Measurements from ENCODE around the gene RAPGEF1. TPM values are rescaled to one million over a fixed set of nuclear protein-coding genes. Genes with fewer than 3 reads are reported as not detected.
"Not testable (repeated sequence)": the region's sequence is repeated elsewhere in the genome, so short reads cannot be mapped to it uniquely, and the experiment has no call there.

Gene RAPGEF1
- total and polyA plus RNA-seq, 2 experiments from 2014 or later, result 3.3 to 24.1 TPM

DNA sequence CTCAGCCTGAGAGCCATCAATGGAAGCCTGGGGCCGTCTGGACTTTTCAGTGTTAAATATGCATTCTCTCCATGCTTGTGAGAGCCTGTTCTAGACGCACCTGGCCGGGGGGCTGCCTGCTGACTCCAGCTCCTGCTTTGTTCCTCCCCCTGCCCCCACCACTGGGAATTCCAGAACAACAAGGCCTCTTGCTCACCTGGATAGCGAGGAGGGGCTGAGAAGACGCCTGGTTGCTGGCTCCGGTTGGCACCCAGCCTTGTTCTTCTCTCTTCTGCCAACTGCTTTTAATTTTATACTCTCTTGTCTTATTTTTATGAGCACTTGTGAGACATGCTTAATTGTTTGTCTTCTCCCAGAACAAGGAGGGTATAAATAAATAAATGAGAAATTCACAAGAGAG is 15.0 kb upstream of the RAPGEF1 start:
- peaks cover 43% of the 10 kb centered on the region for H3K27me3 ChIP-seq (replicated peaks; ENCODE audit: insufficient read depth)
- no peak overlapping the region for H3K4me2 ChIP-seq (ENCODE audit: unreplicated experiment)
- no peaks in the 10 kb centered on the region for H3F3A ChIP-seq (ENCODE audit: insufficient read depth)
- H4K20me1 ChIP-seq (ENCODE audit: insufficient read depth), result no peaks in the 10 kb centered on the region
- no peak overlapping the region for H3K4me3 ChIP-seq
- H2AFZ ChIP-seq, result no peak overlapping the region
- H3K36me3 ChIP-seq (ENCODE audit: low read depth), result no peaks in the 10 kb centered on the region
- H3K4me1 ChIP-seq (ENCODE audit: insufficient read depth), result no peaks in the 10 kb centered on the region
- in situ Hi-C loops (cut with MboI), result no loop called here
- H3K9me3 ChIP-seq (ENCODE audit: low read depth), result no peaks in the 10 kb centered on the region
- no peak for DNase-seq
- H3K9ac ChIP-seq, result no peak overlapping the region
- TF ChIP-seq EZH2 (IDR thresholded peaks at IDR 0.05; ENCODE audit: insufficient read depth, poor library complexity, severe bottlenecking) (no peak), EZH2phosphoT487 (IDR thresholded peaks at IDR 0.05; ENCODE audit: insufficient read depth, low read depth) (no peak)
- no peaks in the 10 kb centered on the region for H3K79me2 ChIP-seq (ENCODE audit: insufficient read depth)
- H3K27ac ChIP-seq, result no peak overlapping the region
- no peaks in the 10 kb centered on the region for H3K9me2 ChIP-seq (ENCODE audit: insufficient read depth)
- WGBS, 2 experiments (ENCODE audit: low coverage in 1 of 2, low lambda C conversion rate in 2 of 2, missing lambda C conversion rate in 2 of 2), result 5 to 7% methylated on average over 6 of the region's 6 CpGs

DNA sequence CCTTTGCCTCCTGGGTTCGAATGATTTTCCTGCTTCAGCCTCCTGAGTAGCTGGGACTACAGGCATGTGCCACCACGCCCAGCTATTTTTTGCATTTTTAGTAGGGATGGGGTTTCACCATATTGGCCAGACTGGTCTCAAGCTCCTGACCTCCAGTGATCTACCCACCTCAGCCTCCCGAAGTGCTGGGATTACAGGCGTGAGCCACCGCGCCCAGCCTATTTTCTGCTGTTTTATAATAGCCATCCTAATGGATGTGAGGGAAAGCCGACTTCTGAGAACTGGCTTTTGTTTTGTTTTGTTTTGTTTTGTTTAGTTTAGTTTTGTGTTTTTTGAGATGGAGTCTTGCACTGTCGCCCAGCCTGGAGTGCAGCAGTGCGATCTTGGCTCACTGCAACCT is 13.9 kb upstream of the RAPGEF1 start:
- H3K9me2 ChIP-seq (ENCODE audit: insufficient read depth); H3K4me1 ChIP-seq (ENCODE audit: insufficient read depth); H3K36me3 ChIP-seq (ENCODE audit: low read depth); H3K4me2 ChIP-seq (ENCODE audit: unreplicated experiment); H3K79me2 ChIP-seq (ENCODE audit: insufficient read depth); H3K27ac ChIP-seq; H3K4me3 ChIP-seq; H2AFZ ChIP-seq; H4K20me1 ChIP-seq (ENCODE audit: insufficient read depth); H3K9me3 ChIP-seq (ENCODE audit: low read depth); H3K9ac ChIP-seq; in situ Hi-C loops (cut with MboI); H3F3A ChIP-seq (ENCODE audit: insufficient read depth); DNase-seq: not testable (repeated sequence)
- peaks cover 32% of the 10 kb centered on the region for H3K27me3 ChIP-seq (replicated peaks; ENCODE audit: insufficient read depth)
- 79 to 83% methylated on average over 9 of the region's 9 CpGs for WGBS, 2 experiments (ENCODE audit: low coverage in 1 of 2, low lambda C conversion rate in 2 of 2, missing lambda C conversion rate in 2 of 2)

DNA sequence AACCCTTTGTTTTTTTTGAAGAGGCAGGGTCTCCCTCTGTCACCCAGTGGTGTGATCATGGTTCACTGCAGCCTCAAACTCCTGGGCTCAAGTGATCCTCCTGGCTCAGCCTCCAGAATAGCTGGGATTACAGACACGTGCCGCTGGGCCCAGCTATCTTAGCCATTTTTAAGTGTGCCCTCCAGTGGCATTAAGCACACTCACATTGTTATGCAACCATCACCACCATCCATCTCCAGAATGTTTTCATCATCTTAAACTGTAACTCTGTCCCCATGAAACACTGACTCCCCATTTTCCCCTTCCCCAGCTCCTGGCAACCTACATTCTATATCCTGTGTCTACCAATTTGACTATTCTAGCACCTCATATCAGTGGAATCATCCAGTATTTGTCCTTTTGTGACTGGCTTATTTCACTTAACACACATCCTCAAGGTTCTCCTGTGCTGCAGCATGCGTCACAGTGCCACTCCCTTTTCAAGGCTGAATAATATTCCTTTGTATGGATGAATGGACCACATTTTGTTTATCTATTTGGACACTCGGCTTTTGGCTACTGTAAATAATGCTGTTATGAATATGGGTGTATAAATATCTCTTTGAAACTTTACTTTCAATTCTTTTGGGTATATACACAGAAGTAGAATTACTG is 12.5 kb upstream of the RAPGEF1 start:
- Histone ChIP-seq H3K36me3 (ENCODE audit: low read depth) (no peaks in the 10 kb centered on the region), H3K9ac (no peak overlapping the region), H3K27me3 (replicated peaks; ENCODE audit: insufficient read depth) (peaks cover 18% of the 10 kb centered on the region), H3K9me2 (ENCODE audit: insufficient read depth) (no peaks in the 10 kb centered on the region), H3F3A (ENCODE audit: insufficient read depth) (no peaks in the 10 kb centered on the region), H3K4me1 (ENCODE audit: insufficient read depth) (no peaks in the 10 kb centered on the region), H3K4me3 (no peak overlapping the region), H3K27ac (no peak overlapping the region), H3K9me3 (ENCODE audit: low read depth) (no peaks in the 10 kb centered on the region), H3K79me2 (ENCODE audit: insufficient read depth) (no peaks in the 10 kb centered on the region), H3K4me2 (ENCODE audit: unreplicated experiment) (no peak overlapping the region), H4K20me1 (ENCODE audit: insufficient read depth) (no peaks in the 10 kb centered on the region), H2AFZ (no peak overlapping the region)
- WGBS, 2 experiments (ENCODE audit: low coverage in 1 of 2, low lambda C conversion rate in 2 of 2, missing lambda C conversion rate in 2 of 2), result 87 to 92% methylated on average over 4 of the region's 4 CpGs
- in situ Hi-C loops (cut with MboI), result no loop called here
- TF ChIP-seq EZH2 (IDR thresholded peaks at IDR 0.05; ENCODE audit: insufficient read depth, poor library complexity, severe bottlenecking), result no peak
- DNase-seq, result no peak

DNA sequence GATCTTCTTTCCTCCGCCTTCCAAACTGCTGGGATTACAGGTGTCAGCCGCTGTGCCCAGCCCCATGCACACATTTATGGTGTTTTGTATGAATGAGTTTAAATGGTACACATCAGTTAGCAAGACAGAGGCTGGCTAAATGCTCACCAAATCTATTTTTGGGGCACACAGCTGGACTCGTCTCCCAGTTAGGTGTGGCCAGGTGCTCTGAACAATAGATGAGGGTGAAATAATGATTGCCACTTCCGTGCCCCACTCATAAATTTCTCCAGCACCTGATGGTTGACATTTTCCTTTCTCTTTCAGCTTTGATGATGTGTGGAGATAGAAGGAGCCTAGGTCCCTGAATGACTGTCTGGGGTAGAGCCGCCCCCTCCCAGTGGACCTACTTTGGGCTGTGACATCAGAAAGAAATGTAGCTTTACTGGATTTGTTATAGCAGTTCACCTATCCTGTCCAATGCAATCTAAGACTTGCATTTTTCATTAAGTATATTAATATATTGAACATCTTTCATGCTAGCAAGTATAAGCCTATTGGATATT is 8.6 kb upstream of the RAPGEF1 start:
- in situ Hi-C loops (cut with MboI), result loop anchor here (25.0 kb wide), 1 partner anchor 386 kb away; no protein-coding TSS in a partner anchor

More for the DNA sequence above, 8.6 kb upstream of the RAPGEF1 start:
- Histone ChIP-seq H3K27ac (no peak overlapping the region), H3K27me3 (replicated peaks; ENCODE audit: insufficient read depth) (no peaks in the 10 kb centered on the region), H3K4me2 (ENCODE audit: unreplicated experiment) (no peak overlapping the region), H3F3A (ENCODE audit: insufficient read depth) (0 out of 2 replicates have a peak, but pooled peaks cover 4% of the 10 kb centered on the region), H3K36me3 (ENCODE audit: low read depth) (no peaks in the 10 kb centered on the region), H3K79me2 (ENCODE audit: insufficient read depth) (no peaks in the 10 kb centered on the region), H2AFZ (no peak overlapping the region), H3K4me3 (no peak overlapping the region), H4K20me1 (ENCODE audit: insufficient read depth) (no peaks in the 10 kb centered on the region), H3K9me2 (ENCODE audit: insufficient read depth) (no peaks in the 10 kb centered on the region), H3K9me3 (ENCODE audit: low read depth) (no peaks in the 10 kb centered on the region), H3K4me1 (ENCODE audit: insufficient read depth) (no peaks in the 10 kb centered on the region), H3K9ac (no peak overlapping the region)
- TF ChIP-seq EZH2 (IDR thresholded peaks at IDR 0.05; ENCODE audit: insufficient read depth, poor library complexity, severe bottlenecking) (no peak), EZH2phosphoT487 (IDR thresholded peaks at IDR 0.05; ENCODE audit: insufficient read depth, low read depth) (no peak)
- WGBS, 2 experiments (ENCODE audit: low coverage in 1 of 2, low lambda C conversion rate in 2 of 2, missing lambda C conversion rate in 2 of 2), result 19 to 27% methylated on average over 5 of the region's 5 CpGs
- DNase-seq, result no peak
